AG04450 (cell line): ENCODE data around the gene RSU1. TPM values are rescaled to one million over a fixed set of nuclear protein-coding genes. Genes with fewer than 3 reads are reported as not detected.

Experiments used
- CTCF ChIA-PET: fragments of 300-600, 350-600 bp; formaldehyde crosslinking; extraction: SDS; loops from one replicate; lab custom pipeline; 2022; ENCODE audit warnings: antibody characterized with exemption, inconsistent platforms; lab: Charles Lee
- POLR2A ChIA-PET: fragments of 350-600 bp; formaldehyde crosslinking; extraction: SDS; loops from one replicate; lab custom pipeline; 2021; ENCODE audit warnings: antibody characterized with exemption, inconsistent platforms; lab: Yijun Ruan, JAX
- DNase-seq: peaks from one replicate; pipeline ENCODE4 v3.0.0-alpha.2; 2011; ENCODE audit warnings: low read depth, low spot score
- H3K27ac ChIP-seq: one replicate; pipeline ENCODE4 v1.5.1; 2012; ENCODE audit warnings: low read depth, low read length, control low read depth
- H3K27me3 ChIP-seq: one replicate; pipeline ENCODE4 v1.6.0; 2012; ENCODE audit warnings: low read length; ENCODE audit not compliant: control insufficient read depth, insufficient read depth
- H3K4me3 ChIP-seq: 2 replicates; pipeline ENCODE4 v1.5.1; 2011; ENCODE audit warnings: mild to moderate bottlenecking, low read depth, low read length, control low read depth
- H3K9me3 ChIP-seq: 2 replicates; pipeline ENCODE4 v1.5.1; 2012; ENCODE audit warnings: low read length; ENCODE audit not compliant: control insufficient read depth, insufficient read depth
- polyA plus RNA-seq: library from polyadenylated mRNA; depleted of rRNA; stranded (reverse); fragments of >200 nt; gene quantifications from 2 replicates; pipeline ENCODE4 v1.2.3, GENCODE V29; 2011
- TF ChIP-seq, protein P1 (sequence below): IDR thresholded peaks from 2 replicates; pipeline ENCODE4 v1.5.1; 2011; ENCODE audit warnings: low read depth, low read length, control low read depth, inconsistent platforms

The RSU1 gene
- polyA plus RNA-seq, 1 experiment = 229 TPM

DNA sequence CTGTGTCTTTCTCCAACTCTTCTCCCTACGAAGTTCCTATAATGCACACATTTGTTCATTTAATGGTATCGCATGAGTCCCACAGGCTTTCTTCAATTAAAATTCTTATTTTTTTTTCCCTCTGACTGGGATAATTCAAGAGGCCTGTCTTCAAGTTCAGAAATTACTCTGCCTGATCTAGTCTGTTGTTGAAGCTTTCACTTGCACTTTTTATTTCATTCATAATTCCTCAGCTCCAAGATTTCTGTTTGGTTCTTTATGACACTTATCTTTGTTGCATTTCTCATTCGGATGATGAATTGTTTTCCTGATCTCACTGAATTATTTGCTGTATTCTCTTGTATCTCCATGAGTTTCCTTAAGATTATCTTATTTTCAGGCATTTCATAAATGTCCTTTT, 103.9 kb downstream of the RSU1 start:
- CTCF ChIA-PET = no interaction called here
- H3K4me3 ChIP-seq = no peak overlapping the region
- no peaks in the 10 kb centered on the region for H3K27me3 ChIP-seq
- POLR2A ChIA-PET = no interaction called here
- H3K27ac ChIP-seq = no peak overlapping the region
- TF ChIP-seq, protein P1, sequence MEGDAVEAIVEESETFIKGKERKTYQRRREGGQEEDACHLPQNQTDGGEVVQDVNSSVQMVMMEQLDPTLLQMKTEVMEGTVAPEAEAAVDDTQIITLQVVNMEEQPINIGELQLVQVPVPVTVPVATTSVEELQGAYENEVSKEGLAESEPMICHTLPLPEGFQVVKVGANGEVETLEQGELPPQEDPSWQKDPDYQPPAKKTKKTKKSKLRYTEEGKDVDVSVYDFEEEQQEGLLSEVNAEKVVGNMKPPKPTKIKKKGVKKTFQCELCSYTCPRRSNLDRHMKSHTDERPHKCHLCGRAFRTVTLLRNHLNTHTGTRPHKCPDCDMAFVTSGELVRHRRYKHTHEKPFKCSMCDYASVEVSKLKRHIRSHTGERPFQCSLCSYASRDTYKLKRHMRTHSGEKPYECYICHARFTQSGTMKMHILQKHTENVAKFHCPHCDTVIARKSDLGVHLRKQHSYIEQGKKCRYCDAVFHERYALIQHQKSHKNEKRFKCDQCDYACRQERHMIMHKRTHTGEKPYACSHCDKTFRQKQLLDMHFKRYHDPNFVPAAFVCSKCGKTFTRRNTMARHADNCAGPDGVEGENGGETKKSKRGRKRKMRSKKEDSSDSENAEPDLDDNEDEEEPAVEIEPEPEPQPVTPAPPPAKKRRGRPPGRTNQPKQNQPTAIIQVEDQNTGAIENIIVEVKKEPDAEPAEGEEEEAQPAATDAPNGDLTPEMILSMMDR = no peak
- H3K9me3 ChIP-seq = peaks cover 12% of the 10 kb centered on the region; the same call in 1 of the 2 replicates
- no peak for DNase-seq

- DNase-seq = no peak
- Histone ChIP-seq H3K4me3 (no peak overlapping the region), H3K27me3 (no peaks in the 10 kb centered on the region), H3K9me3 (peaks cover 12% of the 10 kb centered on the region; the same call in 1 of the 2 replicates), H3K27ac (no peak overlapping the region)
- CTCF ChIA-PET = no interaction called here
- TF ChIP-seq, protein P1 = no peak
- POLR2A ChIA-PET = no interaction called here
These were observed 104.3 kb downstream of the RSU1 start for GRCh38 chr10:16712883-16713282.

GRCh38 chr10:16700331-16700730, 116.9 kb downstream of the RSU1 start:
- POLR2A ChIA-PET = no interaction called here
- Histone ChIP-seq H3K9me3 (peaks cover 3% of the 10 kb centered on the region), H3K27ac (no peak overlapping the region), H3K27me3 (no peaks in the 10 kb centered on the region), H3K4me3 (no peak overlapping the region)
- DNase-seq = no peak
- TF ChIP-seq, protein P1 = no peak
- CTCF ChIA-PET = no interaction called here

GRCh38 chr10:16699435-16700057, 117.7 kb downstream of the RSU1 start:
- TF ChIP-seq, protein P1 = no peak
- no peak for DNase-seq
- Histone ChIP-seq H3K4me3 (no peak overlapping the region), H3K9me3 (peaks cover 3% of the 10 kb centered on the region), H3K27ac (no peak overlapping the region), H3K27me3 (no peaks in the 10 kb centered on the region)
- ChIA-PET POLR2A (no interaction called here), CTCF (no interaction called here)

DNA sequence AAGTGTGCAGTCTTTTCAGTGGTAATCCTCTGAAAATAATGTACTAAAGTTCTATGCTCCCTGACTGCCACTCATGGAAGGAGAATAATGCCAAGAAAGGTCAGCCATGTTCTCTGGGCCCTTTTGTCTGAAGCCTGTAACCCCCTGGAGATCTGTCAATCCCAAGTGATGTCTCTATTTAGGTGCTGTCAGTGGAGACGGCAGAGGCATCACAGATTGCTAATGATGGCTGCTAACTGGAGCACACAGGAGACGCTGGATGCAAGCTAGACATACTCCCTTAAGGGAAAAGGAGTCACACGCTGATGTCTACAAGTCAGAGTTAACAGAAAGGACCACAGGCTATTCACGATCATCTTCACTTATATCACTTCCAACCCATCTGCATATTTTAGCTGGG, 118.8 kb downstream of the RSU1 start:
- Histone ChIP-seq H3K27ac (no peak overlapping the region), H3K27me3 (no peaks in the 10 kb centered on the region), H3K9me3 (peaks cover 3% of the 10 kb centered on the region), H3K4me3 (no peak overlapping the region)
- ChIA-PET POLR2A (no interaction called here), CTCF (no interaction called here)
- TF ChIP-seq, protein P1 = no peak
- DNase-seq = no peak
